Astrocyte of the cerebellum (primary cell): ENCODE data around the gene CUL4A.

Experiments used
- DNase-seq: peaks from one replicate; pipeline ENCODE4 v3.0.0-alpha.2; 2011; ENCODE audit warnings: low read depth
- H3K4me3 ChIP-seq: 2 replicates; pipeline ENCODE4 v1.5.1; 2011; ENCODE audit warnings: mild to moderate bottlenecking, low read depth, low read length, moderate library complexity
- in situ Hi-C: cut with HindIII; loops from 2 replicates; pipeline ENCODE4 v1.10.0; 2017; ENCODE audit warnings: low sequenced_read_pairs
- TF ChIP-seq, protein P1 (sequence below): IDR thresholded peaks from 2 replicates; pipeline ENCODE4 v1.5.1; 2012; ENCODE audit warnings: low read length, low read depth, moderate library complexity, mild to moderate bottlenecking; ENCODE audit errors: missing control alignments

Gene CUL4A

DNA sequence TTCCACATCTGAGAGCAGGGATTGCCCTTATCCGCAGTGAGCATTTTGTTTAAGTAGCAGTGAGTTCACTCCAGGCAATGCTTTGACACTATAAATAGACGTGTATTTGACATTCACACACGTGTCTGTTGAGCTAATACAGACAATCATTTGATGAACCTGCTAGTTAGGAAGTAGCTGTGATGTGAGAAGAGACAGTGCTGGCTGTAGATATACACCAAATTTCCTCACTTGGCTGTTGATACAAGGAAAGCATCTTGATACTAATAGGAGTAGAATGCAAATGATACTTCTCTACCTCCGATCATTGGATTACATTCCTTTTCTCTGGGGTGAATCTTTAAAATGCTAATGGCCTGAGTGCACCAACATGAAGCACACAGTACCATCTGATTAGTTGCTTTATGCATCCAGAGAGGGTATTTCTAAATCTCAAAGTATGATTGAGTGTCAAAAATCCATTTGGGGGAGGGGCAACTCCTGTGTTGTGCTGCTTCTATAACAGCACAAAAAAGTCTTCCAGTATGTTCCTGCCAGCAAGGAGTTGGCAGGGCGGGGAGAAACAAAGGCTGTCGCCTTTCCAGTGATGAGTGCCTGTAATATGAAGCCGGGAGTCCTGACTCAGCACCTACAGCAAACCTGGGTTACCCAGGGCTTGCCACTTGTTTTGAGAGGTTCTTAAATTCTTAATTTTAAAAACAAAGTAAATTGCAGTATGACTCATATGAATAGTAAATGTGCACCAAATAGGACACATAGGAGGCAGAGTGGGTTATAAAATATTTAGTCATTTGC lies 7.0 kb downstream of the CUL4A start:
- TF ChIP-seq, protein P1, sequence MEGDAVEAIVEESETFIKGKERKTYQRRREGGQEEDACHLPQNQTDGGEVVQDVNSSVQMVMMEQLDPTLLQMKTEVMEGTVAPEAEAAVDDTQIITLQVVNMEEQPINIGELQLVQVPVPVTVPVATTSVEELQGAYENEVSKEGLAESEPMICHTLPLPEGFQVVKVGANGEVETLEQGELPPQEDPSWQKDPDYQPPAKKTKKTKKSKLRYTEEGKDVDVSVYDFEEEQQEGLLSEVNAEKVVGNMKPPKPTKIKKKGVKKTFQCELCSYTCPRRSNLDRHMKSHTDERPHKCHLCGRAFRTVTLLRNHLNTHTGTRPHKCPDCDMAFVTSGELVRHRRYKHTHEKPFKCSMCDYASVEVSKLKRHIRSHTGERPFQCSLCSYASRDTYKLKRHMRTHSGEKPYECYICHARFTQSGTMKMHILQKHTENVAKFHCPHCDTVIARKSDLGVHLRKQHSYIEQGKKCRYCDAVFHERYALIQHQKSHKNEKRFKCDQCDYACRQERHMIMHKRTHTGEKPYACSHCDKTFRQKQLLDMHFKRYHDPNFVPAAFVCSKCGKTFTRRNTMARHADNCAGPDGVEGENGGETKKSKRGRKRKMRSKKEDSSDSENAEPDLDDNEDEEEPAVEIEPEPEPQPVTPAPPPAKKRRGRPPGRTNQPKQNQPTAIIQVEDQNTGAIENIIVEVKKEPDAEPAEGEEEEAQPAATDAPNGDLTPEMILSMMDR, result no peak
- no peak overlapping the region for H3K4me3 ChIP-seq
- in situ Hi-C loops, result no loop called here
- no peak for DNase-seq

DNA sequence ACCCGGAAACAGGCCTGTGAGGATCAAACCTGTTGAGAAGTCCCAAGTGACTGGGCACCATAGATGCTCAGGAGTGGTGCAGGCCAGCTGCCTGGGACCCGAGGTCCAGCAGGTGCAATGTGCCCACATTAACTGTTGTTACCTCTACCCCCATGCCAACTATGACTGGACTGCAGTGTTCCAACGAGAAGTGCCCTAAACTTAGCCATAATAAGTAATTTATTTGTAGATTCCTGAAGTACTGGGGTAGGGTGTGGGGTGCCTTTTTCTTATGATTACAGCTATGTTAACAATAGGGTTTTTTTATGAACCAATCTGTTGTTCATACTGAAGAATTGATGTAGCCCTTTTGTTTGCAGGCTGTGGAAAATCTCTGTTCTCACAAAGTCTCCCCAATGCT lies 9.2 kb downstream of the CUL4A start:
- no peak for DNase-seq
- in situ Hi-C loops, result no loop called here

DNA sequence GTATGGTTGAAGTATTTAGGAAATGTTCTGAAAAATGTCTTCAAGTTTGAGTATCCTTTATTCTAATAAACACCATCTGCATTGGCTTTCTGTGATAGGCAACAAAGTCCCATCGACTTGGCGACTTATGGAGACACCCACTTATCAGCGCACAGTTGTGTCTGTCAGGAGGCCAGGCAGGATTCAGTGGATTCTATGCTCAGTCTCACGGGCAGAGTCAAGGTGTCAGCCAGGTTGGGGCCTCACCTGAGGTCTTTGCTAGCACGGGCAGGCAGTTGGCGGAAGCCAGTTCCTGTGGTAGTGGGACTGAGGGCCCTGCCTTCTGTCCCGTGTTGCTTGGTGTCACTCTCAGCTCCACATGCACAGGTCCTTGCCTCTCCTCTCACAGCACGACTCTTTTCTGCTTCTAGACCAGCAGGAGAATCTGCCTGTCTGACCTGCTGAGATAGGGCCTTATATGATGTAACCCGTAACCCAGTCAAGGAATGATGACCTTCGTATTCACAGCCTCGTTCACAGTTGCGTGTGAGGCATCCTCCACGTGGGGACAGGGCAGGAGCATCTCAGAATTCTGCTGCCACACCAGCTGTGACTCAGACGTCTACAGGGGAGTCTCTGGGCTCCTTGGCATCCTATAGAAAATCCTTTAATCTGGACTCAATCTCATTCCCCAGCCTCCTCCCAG lies 10.0 kb downstream of the CUL4A start:
- in situ Hi-C loops, result no loop called here
- TF ChIP-seq, protein P1, result no peak
- H3K4me3 ChIP-seq, result no peak overlapping the region
- no peak for DNase-seq

More for the DNA sequence above, 9.2 kb downstream of the CUL4A start:
- TF ChIP-seq, protein P1, result no peak
- no peak overlapping the region for H3K4me3 ChIP-seq

DNA sequence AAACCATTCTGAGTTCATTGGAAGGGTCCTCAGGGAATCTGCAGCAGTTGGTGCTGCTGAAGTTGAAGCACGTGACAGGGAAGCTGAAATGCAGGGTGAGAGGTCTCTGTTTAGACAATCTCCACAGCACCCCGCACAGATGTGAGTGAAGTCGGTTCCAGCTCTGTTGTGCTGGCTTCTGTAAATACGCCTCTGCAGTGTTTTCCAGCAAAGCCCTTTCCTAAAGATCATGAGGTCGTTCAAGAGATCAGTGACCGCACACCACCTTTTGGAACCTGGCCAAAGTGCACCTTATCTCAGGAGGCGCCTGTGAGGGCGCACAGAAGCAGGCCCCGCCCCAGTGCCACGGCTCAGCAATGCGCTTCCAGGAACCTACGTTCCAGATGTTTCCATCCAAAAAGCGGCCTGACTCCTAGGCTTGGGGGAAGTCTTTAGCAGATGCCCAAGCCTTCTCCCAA lies 10.8 kb downstream of the CUL4A start:
- in situ Hi-C loops, result no loop called here
- no peak for DNase-seq
- H3K4me3 ChIP-seq, result no peak overlapping the region
- TF ChIP-seq, protein P1, result no peak

DNA sequence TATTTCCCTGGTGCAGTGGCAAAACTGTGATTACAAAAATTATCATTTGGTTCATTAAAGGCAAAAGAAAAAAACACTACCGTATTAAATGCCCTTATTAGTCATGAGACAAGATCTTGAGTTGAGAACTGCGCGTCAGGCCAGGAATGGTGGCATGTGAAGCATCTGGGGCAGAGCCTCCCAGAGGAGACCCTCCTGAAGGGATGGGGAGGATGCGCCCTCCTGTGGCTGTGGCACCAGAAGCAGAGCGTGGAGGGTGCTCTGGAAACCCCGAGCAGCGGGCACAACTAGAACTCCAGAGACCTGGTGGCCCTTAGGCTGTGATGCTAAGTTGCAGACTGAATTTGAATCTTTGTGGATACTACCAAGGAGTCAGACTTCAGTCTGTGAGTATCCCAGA lies 11.5 kb downstream of the CUL4A start:
- in situ Hi-C loops, result no loop called here
- H3K4me3 ChIP-seq, result no peak overlapping the region
- no peak for DNase-seq
- TF ChIP-seq, protein P1, result peak; percentile 30

DNA sequence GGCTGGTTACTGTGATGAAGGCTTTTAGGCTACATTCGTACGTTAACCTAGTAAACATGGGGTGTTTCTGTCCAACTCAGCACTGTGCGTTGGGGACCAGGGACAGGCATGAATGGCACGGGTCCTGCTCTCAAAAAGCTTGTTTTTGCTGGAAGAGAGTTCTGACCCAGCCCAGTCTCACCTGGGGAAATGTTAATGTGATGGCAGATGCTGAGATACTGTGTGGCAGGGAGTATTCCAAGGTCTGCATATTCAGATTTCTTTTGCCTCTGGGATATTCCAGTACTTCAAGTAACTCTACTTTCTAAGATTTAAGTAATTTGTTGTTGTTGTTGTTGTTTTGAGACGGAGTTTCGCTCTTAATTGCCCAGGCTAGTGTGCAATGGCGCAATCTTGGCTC lies 13.7 kb downstream of the CUL4A start:
- TF ChIP-seq, protein P1, result no peak
- H3K4me3 ChIP-seq, result no peak overlapping the region
- in situ Hi-C loops, result no loop called here
- no peak for DNase-seq
